ENCODE data around the gene CHN1. TPM values are rescaled to one million over a fixed set of nuclear protein-coding genes. Genes with fewer than 3 reads are reported as not detected.

CHN1 gene
- total and polyA plus RNA-seq, 2 experiments from 2014 or later = 64.3 to 70.8 TPM

DNA sequence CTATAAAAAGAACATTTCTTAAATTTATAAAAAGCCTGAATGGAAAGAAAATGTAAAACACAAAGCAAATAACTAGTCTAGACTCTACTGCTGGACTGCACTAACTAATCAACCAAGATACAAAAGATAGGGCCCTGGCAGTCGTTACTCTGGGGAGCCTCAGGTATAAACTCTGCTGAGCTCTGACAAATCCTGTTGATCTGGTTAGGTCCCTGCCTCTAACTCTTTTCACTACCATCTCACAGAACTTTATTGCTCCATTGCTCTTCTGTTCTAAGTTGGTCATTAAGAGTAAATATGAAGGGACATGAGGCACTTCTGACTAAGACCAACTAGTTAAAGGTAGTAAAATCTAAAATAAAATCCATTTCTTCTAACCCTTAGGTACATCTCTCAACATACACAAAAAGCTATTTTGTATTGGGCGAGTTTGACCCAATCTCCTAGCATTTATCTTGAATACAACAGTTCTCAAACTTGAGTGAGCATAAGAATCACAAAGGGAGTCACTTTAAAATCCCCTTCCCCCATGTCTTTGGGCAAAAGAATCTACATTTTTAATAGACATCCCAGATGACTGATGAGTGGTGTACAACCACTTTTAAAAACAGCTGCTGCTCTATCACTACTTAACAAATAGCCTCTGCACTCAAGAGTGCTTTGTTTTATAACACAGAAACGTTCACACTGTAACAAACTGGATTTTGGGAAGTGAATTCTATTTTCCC lies 2.5 kb downstream of the CHN1 start:
- Histone ChIP-seq H3K27ac (no peak overlapping the region), H3K9me3 (ENCODE audit: low read depth) (no peaks in the 10 kb centered on the region), H3K27me3 (no peaks in the 10 kb centered on the region), H3K4me3 (no peak overlapping the region), H3K36me3 (no peaks in the 10 kb centered on the region), H3K4me1 (ENCODE audit: low read depth) (peaks cover 33% of the 10 kb centered on the region)
- TF ChIP-seq, protein P1, sequence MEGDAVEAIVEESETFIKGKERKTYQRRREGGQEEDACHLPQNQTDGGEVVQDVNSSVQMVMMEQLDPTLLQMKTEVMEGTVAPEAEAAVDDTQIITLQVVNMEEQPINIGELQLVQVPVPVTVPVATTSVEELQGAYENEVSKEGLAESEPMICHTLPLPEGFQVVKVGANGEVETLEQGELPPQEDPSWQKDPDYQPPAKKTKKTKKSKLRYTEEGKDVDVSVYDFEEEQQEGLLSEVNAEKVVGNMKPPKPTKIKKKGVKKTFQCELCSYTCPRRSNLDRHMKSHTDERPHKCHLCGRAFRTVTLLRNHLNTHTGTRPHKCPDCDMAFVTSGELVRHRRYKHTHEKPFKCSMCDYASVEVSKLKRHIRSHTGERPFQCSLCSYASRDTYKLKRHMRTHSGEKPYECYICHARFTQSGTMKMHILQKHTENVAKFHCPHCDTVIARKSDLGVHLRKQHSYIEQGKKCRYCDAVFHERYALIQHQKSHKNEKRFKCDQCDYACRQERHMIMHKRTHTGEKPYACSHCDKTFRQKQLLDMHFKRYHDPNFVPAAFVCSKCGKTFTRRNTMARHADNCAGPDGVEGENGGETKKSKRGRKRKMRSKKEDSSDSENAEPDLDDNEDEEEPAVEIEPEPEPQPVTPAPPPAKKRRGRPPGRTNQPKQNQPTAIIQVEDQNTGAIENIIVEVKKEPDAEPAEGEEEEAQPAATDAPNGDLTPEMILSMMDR (IDR thresholded peaks at IDR 0.05; ENCODE audit: low read depth, low read length) = no peak
- DNase-seq (ENCODE audit: low read depth in 1 of 2, low spot score in 1 of 2) = no peak

DNA sequence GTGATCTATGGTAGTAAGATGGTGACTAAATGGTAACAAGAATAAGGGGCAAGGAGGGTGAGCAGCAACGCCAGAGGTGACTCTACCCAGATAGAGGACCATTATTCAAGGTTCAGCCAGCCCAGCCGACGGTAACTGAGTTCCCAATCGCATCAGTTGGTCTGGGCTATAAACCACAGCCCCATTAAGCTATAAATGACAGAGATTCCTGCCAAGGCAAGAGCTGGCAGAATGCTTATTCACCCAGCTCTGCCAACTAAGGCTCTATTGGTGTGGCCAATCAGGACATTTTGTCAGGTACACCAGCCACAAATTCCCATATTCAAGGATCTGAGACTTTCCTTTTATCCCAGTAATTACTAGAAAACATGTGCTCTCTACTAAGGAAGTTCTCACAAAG lies 3.6 kb downstream of the CHN1 start:
- no peak overlapping the region for H3K4me3 ChIP-seq
- no peaks in the 10 kb centered on the region for H3K9me3 ChIP-seq (ENCODE audit: low read depth)
- TF ChIP-seq, protein P1 (IDR thresholded peaks at IDR 0.05; ENCODE audit: low read depth, low read length) = no peak
- peaks cover 33% of the 10 kb centered on the region for H3K4me1 ChIP-seq (ENCODE audit: low read depth)
- H3K36me3 ChIP-seq = no peaks in the 10 kb centered on the region
- no peak for DNase-seq (ENCODE audit: low read depth in 1 of 2, low spot score in 1 of 2)
- no peaks in the 10 kb centered on the region for H3K27me3 ChIP-seq
- H3K27ac ChIP-seq = no peak overlapping the region

DNA sequence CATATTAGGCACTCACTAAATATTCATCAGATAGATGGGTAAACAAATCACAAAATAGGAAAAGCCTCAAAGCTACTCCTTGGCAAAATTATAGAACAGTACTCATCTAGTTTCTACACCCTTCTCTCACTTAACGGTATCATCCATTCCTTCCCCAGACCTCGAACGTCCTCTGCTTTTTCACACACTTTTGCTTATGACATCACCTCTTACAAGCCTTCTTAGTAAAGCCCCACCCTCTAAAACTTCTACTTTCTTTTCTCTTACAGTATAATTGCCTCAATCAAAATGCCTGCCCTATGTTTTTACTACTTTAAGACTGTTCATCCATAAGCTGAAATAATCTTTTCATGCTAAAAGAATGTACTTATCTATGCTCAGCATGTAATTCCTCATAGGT lies 8.1 kb downstream of the CHN1 start:
- no peak for DNase-seq (ENCODE audit: low read depth in 1 of 2, low spot score in 1 of 2)
- no peaks in the 10 kb centered on the region for H3K36me3 ChIP-seq

DNA sequence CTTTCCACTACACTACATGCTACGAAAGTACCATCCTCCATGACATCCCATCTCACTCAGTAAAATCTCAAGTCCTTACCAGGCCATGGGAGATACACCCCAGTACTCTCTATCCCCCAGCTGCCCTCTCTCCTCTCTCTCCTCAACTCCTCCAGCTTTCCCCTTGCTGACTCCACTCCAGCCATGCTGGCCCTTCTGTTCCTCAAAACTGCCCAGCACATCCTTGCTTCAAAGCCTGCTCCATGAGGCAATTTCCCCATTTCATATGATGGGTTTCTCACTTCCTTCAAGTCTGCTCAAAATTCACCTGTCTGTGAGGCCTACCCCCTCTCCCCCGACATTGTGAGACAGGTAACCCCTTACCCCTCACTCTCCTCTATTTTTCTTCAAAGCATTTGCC lies 8.6 kb downstream of the CHN1 start:
- Histone ChIP-seq H3K4me3 (no peak overlapping the region), H3K36me3 (no peaks in the 10 kb centered on the region), H3K4me1 (ENCODE audit: low read depth) (peaks cover 21% of the 10 kb centered on the region), H3K27me3 (no peaks in the 10 kb centered on the region), H3K27ac (no peak overlapping the region), H3K9me3 (ENCODE audit: low read depth) (no peaks in the 10 kb centered on the region)
- TF ChIP-seq, protein P1 (IDR thresholded peaks at IDR 0.05; ENCODE audit: low read depth, low read length) = no peak
- DNase-seq (ENCODE audit: low read depth in 1 of 2, low spot score in 1 of 2) = no peak

More for the DNA sequence above, 8.1 kb downstream of the CHN1 start:
- TF ChIP-seq, protein P1 (IDR thresholded peaks at IDR 0.05; ENCODE audit: low read depth, low read length) = no peak
- no peak overlapping the region for H3K27ac ChIP-seq
- no peaks in the 10 kb centered on the region for H3K9me3 ChIP-seq (ENCODE audit: low read depth)
- no peaks in the 10 kb centered on the region for H3K27me3 ChIP-seq
- H3K4me3 ChIP-seq = no peak overlapping the region
- H3K4me1 ChIP-seq (ENCODE audit: low read depth) = peaks cover 16% of the 10 kb centered on the region

DNA sequence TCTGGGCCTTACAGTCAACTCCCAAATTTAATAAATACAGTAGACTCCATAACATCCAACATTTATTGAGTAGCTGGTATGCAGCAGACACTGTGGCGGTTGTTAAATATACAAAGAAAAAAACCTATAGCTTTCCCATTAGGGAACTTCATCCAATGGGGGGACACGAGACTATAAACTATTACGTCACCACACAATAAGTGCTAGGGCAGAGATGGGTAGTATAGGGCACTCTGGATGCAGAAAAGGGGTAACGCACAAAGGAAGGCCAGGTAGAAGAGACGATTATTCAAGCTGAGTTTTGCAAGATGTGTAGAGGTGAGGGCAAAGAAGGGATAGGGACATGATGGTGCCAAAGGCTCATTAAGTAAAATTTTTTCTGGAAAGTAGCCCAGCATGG lies 10.8 kb downstream of the CHN1 start:
- no peaks in the 10 kb centered on the region for H3K27me3 ChIP-seq
- peaks cover 30% of the 10 kb centered on the region for H3K4me1 ChIP-seq (ENCODE audit: low read depth)
- H3K4me3 ChIP-seq = no peak overlapping the region
- TF ChIP-seq, protein P1 (IDR thresholded peaks at IDR 0.05; ENCODE audit: low read depth, low read length) = no peak
- no peaks in the 10 kb centered on the region for H3K9me3 ChIP-seq (ENCODE audit: low read depth)
- DNase-seq (ENCODE audit: low read depth in 1 of 2, low spot score in 1 of 2) = no peak
- H3K36me3 ChIP-seq = no peaks in the 10 kb centered on the region
- no peak overlapping the region for H3K27ac ChIP-seq

Data from cardiac muscle cell (in vitro differentiated cells and primary cell).